Thoracic aorta (tissue), 2 donors: ENCODE data around the gene AUTS2. TPM values are rescaled to one million over a fixed set of nuclear protein-coding genes. Genes with fewer than 3 reads are reported as not detected.

Experiments
- ATAC-seq: fragments of 150-250 bp; one replicate; pipeline ENCODE4 v1.8.0; 2017; ENCODE audit warnings: low read depth; ENCODE audit not compliant: insufficient number of reproducible peaks, low FRiP score
- DNase-seq: peaks from one replicate; pipeline ENCODE4 v3.0.0-alpha.2; 2020; ENCODE audit warnings: low spot score
- H3K27ac ChIP-seq, 2 donors: fragments of 200-600 bp; sonication (generic); 1 replicate in 1 of 2; 2 replicates in 1 of 2; pipeline ENCODE4 v1.5.1; 2016; ENCODE audit warnings: mild to moderate bottlenecking in 2 of 2, moderate library complexity in 2 of 2
- H3K27me3 ChIP-seq: fragments of 200-600 bp; sonication (generic); replicated peaks from 2 replicates; pipeline ENCODE4 v1.6.0; 2016; ENCODE audit warnings: mild to moderate bottlenecking; ENCODE audit not compliant: insufficient read depth
- H3K36me3 ChIP-seq: fragments of 200-600 bp; sonication (generic); one replicate; pipeline ENCODE4 v1.5.1; 2016
- H3K4me1 ChIP-seq, 2 donors: fragments of 200-600 bp; sonication (generic); 1 replicate in 1 of 2; 2 replicates in 1 of 2; pipeline versions ENCODE4 v1.5.1 to v1.6.0; 2016; ENCODE audit warnings: low read depth in 2 of 2, mild to moderate bottlenecking in 1 of 2; ENCODE audit not compliant: control insufficient read depth in 1 of 2
- H3K4me3 ChIP-seq: fragments of 200-600 bp; sonication (generic); 2 replicates; pipeline ENCODE4 v1.5.1; 2016; ENCODE audit warnings: mild to moderate bottlenecking
- H3K9me3 ChIP-seq: fragments of 200-600 bp; sonication (generic); 2 replicates; pipeline ENCODE4 v1.5.1; 2016
- total RNA-seq, 2 donors: library from RNA; depleted of rRNA; stranded (reverse); fragments of >200 nt; gene quantifications; one replicate each; pipeline versions ENCODE4 v1.1.0 to v1.2.3, GENCODE V29; 2016
- TF ChIP-seq, protein P1 (sequence below): fragments of 200-600 bp; sonication (generic); IDR thresholded peaks from one replicate; pipeline ENCODE4 v1.5.1; 2019; ENCODE audit warnings: antibody characterized with exemption

Gene AUTS2
- total RNA-seq, 2 donors from 2014 or later: 49.4 to 101 TPM

DNA sequence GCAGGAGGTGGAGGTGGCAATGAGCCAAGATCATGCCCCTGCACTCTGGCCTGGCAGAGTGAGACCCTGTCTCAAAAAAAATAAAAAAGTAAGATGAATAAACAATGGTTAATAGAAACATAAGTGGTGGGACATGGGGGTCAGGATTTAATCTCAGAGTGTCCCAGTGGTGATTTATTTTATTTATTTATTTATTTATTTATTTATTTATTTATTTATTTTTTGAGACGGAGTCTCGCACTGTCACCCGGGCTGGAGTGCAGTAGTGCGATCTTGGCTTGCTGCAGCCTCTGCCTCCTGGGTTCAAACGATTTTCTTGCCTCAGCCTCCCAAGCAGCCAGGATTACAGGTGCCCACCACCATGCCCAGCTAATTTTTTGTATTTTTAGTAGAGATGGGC is 1051.0 kb downstream of the AUTS2 start:
- TF ChIP-seq, protein P1, sequence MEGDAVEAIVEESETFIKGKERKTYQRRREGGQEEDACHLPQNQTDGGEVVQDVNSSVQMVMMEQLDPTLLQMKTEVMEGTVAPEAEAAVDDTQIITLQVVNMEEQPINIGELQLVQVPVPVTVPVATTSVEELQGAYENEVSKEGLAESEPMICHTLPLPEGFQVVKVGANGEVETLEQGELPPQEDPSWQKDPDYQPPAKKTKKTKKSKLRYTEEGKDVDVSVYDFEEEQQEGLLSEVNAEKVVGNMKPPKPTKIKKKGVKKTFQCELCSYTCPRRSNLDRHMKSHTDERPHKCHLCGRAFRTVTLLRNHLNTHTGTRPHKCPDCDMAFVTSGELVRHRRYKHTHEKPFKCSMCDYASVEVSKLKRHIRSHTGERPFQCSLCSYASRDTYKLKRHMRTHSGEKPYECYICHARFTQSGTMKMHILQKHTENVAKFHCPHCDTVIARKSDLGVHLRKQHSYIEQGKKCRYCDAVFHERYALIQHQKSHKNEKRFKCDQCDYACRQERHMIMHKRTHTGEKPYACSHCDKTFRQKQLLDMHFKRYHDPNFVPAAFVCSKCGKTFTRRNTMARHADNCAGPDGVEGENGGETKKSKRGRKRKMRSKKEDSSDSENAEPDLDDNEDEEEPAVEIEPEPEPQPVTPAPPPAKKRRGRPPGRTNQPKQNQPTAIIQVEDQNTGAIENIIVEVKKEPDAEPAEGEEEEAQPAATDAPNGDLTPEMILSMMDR: no peak
- Histone ChIP-seq H3K9me3 (no peaks in the 10 kb centered on the region), H3K27ac (no peak overlapping the region), H3K4me3 (no peak overlapping the region), H3K4me1 (no peaks in the 10 kb centered on the region), H3K27me3 (no peaks in the 10 kb centered on the region), H3K36me3 (no peaks in the 10 kb centered on the region)
- DNase-seq (no peak), ATAC-seq (no peak)

DNA sequence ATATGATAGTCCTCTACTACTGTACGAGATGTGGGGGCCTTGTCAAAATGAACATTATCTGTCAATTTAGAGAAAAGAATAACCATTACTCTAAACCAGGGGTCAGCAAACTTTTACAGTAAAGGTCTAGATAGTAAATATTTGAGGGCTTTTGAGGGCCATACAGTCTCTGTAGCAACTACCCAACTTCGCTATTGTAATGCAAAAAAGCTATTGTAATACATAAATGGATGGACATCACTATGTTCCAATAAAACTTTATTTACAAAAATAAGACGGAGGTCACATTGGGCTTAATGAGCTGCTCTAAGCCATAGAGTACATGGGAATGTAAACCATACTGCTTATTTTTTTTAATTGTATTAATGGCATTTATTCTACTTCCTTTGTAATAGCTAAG is 1055.9 kb downstream of the AUTS2 start:
- TF ChIP-seq, protein P1: no peak
- Histone ChIP-seq H3K27me3 (no peaks in the 10 kb centered on the region), H3K4me3 (no peak overlapping the region), H3K9me3 (no peaks in the 10 kb centered on the region), H3K36me3 (no peaks in the 10 kb centered on the region), H3K27ac (no peak overlapping the region), H3K4me1 (peaks cover 7 to 13% of the 10 kb centered on the region in 2 donors)
- ATAC-seq: no peak
- DNase-seq: no peak

DNA sequence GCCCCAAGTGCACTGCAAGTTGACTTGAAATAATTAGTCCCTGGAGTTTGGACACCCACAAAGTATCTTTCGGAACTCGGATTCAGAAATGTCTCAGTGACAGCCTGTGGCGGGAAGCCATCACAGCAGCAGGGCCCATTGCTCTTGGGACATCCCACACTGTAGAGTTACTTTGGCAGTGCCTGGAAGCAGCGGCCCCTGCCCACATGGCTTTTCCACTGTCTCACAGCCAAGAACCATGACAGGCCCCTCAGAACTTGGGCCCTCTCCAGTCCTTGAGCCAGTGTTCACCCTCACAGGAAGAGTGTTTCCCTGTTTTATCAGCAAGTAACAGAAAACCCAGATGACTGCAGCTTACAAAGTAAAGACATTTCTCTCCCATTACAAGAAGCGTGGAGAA is 1056.7 kb downstream of the AUTS2 start:
- H3K27me3 ChIP-seq: no peaks in the 10 kb centered on the region
- ATAC-seq (no peak), DNase-seq (no peak)
- H3K27ac ChIP-seq: no peak overlapping the region
- H3K9me3 ChIP-seq: no peaks in the 10 kb centered on the region
- TF ChIP-seq, protein P1: no peak
- no peaks in the 10 kb centered on the region for H3K36me3 ChIP-seq
- peaks cover 7 to 13% of the 10 kb centered on the region in 2 donors for H3K4me1 ChIP-seq
- no peak overlapping the region for H3K4me3 ChIP-seq

DNA sequence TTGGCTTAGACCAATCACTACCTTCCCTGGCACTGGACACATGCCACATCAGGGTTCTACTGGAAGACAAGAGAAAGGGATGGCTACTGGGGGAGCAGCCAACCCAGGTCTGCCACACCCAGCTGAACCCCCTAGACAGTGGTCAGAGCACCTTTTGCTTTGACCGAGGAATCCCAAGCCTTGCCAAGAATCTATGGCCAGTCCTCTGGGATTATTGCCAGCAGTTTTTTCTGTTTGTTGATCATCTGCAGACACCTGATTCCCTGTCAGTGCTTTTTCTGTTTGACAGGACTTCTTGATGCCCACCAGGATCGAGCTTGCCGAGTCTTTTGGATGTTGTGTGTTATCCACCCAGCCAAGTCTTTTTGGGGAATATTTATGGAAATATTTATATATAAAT is 1057.4 kb downstream of the AUTS2 start:
- Histone ChIP-seq H3K36me3 (no peaks in the 10 kb centered on the region), H3K9me3 (no peaks in the 10 kb centered on the region), H3K27me3 (no peaks in the 10 kb centered on the region), H3K4me1 (peaks cover 7 to 13% of the 10 kb centered on the region in 2 donors), H3K27ac (no peak overlapping the region), H3K4me3 (no peak overlapping the region)
- DNase-seq (no peak), ATAC-seq (no peak)
- TF ChIP-seq, protein P1: no peak

DNA sequence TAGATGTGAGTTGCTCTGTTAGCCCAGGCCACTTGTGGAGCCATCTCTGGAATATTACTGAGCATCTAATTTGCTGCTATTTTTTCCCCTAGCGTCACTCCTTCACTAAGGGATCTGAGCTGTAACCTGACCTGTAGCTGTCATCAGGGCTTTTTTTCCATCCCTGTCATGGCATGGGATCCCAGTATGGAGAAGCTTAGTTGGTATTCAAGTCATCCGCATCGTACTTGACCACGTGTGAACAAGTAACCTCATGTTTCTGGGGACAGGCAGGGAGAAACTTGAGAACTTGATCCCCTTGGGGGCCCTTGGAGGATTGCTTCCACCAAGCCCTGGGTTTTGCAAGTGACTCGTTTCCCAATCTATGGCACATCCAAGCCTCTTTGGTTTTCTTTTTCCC is 1059.3 kb downstream of the AUTS2 start:
- H3K27ac ChIP-seq: no peak overlapping the region
- H3K4me3 ChIP-seq: no peak overlapping the region
- H3K36me3 ChIP-seq: no peaks in the 10 kb centered on the region
- no peaks in the 10 kb centered on the region for H3K27me3 ChIP-seq
- TF ChIP-seq, protein P1: no peak
- no peak for DNase-seq
- H3K9me3 ChIP-seq: no peaks in the 10 kb centered on the region
- peaks cover 7 to 13% of the 10 kb centered on the region in 2 donors for H3K4me1 ChIP-seq
- ATAC-seq: no peak
